ENCODE measurements around the gene SOCS6.

DNA sequence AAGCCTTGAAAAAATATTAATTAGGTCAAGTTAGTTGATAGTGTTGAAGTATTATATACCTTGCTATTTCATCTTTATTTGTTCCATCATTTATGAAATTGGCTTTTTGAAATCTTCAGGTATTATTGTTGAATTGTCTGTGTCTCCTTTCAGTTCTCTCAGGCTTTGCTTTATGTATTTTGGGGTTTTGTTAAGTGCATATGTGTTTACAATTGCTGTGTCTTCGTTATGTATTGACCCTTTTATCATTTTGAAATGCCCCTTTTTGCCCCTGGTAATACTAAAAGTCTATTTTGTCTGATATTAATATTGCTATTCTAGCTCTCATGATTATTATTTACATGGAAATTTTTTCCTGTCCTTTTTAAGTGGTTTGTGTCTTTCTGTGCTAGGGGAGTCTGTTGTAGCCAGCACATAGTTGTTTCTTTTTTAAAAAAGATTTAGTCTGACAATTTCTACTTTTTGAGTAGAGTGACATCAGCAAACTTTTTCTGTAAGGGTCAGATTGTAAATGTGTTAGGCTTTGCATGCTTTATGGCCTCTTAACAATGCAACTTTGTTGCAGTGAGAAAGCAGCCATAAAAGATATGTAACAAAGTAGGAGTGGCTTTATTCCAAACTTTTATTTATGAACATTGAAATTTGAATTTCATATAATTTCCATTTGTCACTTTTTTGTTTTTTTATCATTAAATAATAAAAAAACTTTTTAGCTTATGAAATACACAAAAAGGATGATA lies 19.9 kb downstream of the SOCS6 start:
- TF ChIP-seq POLR2A (IDR thresholded peaks at IDR 0.05): no peak
- TF ChIP-seq POLR2AphosphoS5 (IDR thresholded peaks at IDR 0.05): no peak
- TF ChIP-seq, protein P1, sequence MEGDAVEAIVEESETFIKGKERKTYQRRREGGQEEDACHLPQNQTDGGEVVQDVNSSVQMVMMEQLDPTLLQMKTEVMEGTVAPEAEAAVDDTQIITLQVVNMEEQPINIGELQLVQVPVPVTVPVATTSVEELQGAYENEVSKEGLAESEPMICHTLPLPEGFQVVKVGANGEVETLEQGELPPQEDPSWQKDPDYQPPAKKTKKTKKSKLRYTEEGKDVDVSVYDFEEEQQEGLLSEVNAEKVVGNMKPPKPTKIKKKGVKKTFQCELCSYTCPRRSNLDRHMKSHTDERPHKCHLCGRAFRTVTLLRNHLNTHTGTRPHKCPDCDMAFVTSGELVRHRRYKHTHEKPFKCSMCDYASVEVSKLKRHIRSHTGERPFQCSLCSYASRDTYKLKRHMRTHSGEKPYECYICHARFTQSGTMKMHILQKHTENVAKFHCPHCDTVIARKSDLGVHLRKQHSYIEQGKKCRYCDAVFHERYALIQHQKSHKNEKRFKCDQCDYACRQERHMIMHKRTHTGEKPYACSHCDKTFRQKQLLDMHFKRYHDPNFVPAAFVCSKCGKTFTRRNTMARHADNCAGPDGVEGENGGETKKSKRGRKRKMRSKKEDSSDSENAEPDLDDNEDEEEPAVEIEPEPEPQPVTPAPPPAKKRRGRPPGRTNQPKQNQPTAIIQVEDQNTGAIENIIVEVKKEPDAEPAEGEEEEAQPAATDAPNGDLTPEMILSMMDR (IDR thresholded peaks at IDR 0.05): no peak
- no peak for TF ChIP-seq EP300 (IDR thresholded peaks at IDR 0.05)
